Stimulated activated CD4-positive, alpha-beta T cell treated with anti-CD3 and anti-CD28 coated beads, Interleukin-12 subunit alpha, Interleukin-12 subunit beta, amount 100 ng/mL, for 4 hours (primary cell): Measurements from ENCODE around the gene ARR3.
"Not testable (repeated sequence)": the region's sequence is repeated elsewhere in the genome, so short reads cannot be mapped to it uniquely, and the experiment has no call there.

ENCODE experiments used
- DNase-seq: peaks from one replicate; pipeline ENCODE4 v3.0.0-alpha.2; 2020

The ARR3 gene

DNA sequence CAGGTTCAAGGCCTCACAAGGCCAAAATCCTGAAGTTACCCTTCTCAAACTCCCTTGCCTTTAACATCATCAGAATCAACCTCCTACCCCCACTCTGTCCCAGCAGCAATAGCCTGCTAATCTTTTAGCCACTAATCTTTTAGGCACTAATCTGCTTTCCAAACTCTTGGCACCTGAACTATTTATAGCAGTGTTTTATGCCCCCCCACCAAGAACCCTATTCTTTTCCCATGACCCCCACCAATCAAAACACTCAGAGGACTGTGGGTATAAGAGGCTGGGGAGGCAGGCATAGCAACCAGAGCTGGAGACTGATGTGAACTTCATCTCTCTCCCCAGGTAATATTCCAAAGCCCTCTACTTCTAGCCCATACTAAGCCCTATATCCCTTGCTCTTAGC lies at the start of gene ARR3:
ARR3 (plus strand) TSS at position 301 of the 400 bp plus-strand sequence. CDS start 1,052 bp downstream, outside the sequence.
- DNase-seq = no peak

GRCh38 chrX:70219938-70220764 lies 48.0 kb upstream of the ARR3 start:
- DNase-seq = no peak

DNA sequence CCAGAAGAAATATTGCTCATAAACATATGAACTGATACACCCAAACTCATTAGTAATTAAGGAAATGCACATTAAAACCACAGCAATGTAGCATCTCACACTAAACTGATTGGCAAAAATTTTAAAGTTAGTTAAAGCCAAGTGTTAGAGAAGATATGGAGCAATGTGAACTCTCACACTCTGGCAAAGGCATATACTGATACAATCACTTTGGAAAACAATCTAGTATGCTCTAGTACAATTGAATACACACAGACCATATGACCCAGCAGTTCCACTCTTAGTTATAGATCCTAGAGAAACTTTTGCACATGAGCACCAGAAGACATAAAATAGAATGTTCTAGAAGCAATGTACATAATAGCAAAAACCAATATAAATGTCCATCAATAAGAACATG lies 42.1 kb upstream of the ARR3 start:
- no peak for DNase-seq

GRCh38 chrX:70226687-70227086 lies 41.4 kb upstream of the ARR3 start:
- no peak for DNase-seq

- DNase-seq = no peak
Measured at GRCh38 chrX:70231666-70232065, 36.5 kb upstream of the ARR3 start.

- DNase-seq = no peak
Measured at GRCh38 chrX:70234355-70234754, 33.8 kb upstream of the ARR3 start, which contains the start of gene AWAT1. TSS of gene AWAT1 (plus strand) at chrX:70234655. CDS start at chrX:70234696, 41 bp downstream.

- no peak for DNase-seq
Measured at GRCh38 chrX:70240751-70241150, 27.4 kb upstream of the ARR3 start.

DNA sequence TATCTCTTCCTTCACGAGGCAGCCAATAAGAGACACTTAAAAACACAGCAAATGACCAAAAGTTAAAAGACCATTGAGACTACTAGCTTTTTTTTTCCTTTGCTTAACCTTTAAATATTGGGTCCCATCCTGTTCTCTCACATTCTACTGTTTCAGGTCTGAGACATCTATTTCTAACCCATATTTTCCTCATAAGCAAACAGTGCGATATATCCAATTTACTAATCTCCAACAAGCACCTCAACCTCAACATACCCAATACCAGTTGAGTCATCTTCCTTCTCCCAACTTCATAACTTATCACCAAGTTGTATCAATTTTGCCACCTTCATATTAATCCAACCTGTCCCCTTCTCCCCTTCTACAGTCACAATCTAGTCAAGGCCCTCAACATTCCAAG lies 26.6 kb upstream of the ARR3 start:
- no peak for DNase-seq

GRCh38 chrX:70243601-70244000 lies 24.5 kb upstream of the ARR3 start:
- DNase-seq = not testable (repeated sequence)

DNA sequence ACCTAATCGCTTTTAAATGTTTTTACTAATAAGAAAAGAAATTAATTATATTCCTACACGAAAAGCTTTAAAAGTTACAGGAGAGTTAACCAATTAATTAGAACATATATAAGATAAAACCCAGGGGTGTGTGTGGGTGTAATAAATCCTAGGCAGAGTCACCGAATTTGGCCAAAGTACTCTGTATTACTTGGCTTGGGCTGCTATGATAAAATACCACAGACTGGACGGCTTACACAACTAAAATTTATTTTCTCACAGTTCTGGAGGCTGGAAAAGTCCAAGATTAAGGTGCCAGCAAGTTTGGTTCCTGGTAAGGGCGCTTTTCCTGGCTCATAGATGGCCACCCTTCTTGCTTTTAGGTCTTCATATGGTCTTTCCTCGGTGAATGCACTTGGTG lies 23.3 kb upstream of the ARR3 start:
- no peak for DNase-seq

GRCh38 chrX:70247252-70247651 lies 20.9 kb upstream of the ARR3 start:
- no peak for DNase-seq

DNA sequence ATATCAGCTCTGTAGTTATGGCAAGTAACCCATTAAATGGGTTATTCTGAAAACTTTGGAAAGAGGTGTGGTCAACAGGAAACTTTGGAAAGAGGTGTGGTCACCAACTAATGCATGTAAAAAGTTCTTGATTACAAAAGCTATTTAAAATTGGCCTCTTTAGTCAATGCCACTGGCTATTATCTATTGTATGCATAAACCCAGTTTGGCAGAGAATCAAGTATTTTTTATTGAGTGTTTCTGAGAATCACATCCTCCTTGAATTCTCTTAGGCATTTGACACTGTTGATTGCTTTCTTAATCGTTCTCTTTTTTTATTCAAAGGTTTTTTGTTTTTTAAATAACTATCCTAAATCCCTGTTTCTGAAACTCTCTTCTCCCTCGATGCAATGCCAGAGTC lies 15.6 kb upstream of the ARR3 start:
- no peak for DNase-seq

GRCh38 chrX:70253377-70254062 lies 14.6 kb upstream of the ARR3 start:
- DNase-seq = no peak

DNA sequence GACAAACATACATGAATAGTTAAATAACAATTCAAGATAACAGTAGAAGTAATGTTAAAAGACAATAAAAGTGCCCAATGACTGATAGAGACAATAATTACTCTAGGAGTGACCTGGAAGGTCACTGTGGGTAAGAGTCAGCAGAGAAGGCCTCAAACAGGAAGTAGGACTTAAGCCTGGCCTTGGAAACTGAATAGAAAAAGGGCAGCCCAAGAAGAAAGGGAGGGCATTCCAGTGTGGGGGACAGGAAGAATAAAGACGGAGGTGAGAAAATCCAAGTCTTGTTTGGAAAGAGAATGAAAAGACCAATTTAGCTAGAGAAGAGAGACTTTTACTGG lies 14.1 kb upstream of the ARR3 start:
- no peak for DNase-seq

DNA sequence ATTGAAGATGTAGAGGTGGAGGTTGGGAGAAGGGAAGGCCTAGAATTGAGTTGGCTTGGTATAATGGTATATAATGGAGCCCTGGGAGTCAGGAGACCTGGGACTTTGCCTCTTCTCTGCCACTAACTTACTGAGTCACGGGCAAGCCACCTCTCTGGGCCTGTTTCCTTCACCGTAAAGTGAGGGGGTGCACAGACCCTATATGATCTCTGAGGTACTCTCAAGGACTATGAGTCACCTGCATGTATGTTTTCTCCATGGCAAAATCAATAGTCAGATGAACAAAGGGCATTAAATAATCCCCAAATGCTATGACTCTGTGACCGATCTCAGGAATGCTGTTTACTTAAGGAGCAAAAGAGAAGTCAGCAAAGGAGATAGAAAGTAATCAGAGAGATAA lies 13.2 kb upstream of the ARR3 start:
- DNase-seq = no peak

GRCh38 chrX:70255452-70255851 lies 12.7 kb upstream of the ARR3 start:
- no peak for DNase-seq

DNA sequence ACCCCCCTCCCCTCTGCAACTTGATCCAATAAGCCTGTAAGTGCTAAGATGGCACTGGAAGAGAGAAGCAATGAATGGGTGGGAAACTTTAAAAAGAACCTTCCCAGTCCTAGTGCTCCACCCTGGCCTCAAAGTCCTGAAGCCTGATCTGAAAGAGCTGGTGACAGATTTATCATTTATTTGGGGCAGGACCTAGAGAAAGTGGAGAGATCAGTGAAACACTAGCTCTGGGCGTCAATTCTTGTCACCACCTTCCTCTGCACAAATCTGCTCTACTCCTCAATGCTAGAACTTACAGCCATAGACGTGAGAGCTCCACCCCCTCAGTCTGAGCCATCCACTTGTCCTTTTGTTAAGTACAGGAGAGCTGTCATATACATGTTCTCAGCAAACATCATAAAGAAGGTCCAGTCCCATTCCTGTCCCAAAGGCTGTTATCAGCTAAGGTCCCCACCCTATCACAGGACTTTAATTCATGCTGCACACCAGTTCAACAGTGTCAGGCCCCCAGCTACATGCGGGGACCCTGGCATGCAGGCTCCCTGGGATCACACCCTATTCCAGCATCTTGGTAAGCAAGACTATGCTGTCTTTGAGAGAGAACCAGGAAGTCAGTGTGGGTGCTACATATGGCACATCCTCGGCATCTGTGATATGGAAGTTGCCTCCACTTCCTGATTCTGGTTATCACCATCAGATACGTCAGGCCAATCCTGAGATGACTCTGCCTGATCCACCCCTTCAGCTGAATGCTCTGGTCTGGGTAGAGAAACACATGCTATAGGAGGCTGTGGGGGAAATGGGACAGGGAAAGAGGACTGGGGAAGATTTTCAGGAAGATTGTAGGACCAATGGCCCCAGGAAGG lies 10.5 kb upstream of the ARR3 start:
- DNase-seq = no peak

- no peak for DNase-seq
Measured at GRCh38 chrX:70260104-70260503, 8.0 kb upstream of the ARR3 start, which contains the start of gene P2RY4. TSS of gene P2RY4 (minus strand) at chrX:70260204. CDS start at chrX:70259624, 580 bp downstream.

DNA sequence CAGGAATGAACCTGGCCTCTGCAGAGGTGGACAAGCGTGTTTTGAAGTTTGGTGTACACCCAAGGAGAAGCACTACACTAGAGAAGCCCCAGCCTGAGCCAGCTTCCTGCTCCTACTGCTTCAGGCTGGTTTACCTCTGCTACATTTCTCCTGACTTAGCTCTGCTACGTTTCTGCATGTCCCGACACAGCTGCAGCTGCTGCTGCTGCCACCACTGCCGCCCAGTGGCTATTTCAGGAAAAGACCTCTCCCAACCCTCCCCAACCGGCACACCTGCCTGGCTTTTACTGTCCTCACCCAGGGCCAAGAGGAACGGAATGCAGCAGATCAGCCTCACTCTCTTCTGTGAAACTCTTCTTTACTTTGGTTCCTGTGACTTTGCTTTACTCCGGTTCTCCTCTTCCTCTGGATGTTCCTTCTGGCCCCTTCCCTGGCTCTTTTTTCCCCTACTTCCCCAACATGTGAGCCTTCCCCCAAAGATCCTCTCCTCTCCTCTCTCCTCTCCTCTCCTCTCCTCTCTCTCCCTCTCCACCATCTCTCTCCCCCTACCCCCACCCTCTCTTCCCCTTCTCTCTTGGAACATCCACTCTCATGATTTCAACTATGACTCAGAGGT lies 5.1 kb upstream of the ARR3 start:
- peak; percentile 2 for DNase-seq

DNA sequence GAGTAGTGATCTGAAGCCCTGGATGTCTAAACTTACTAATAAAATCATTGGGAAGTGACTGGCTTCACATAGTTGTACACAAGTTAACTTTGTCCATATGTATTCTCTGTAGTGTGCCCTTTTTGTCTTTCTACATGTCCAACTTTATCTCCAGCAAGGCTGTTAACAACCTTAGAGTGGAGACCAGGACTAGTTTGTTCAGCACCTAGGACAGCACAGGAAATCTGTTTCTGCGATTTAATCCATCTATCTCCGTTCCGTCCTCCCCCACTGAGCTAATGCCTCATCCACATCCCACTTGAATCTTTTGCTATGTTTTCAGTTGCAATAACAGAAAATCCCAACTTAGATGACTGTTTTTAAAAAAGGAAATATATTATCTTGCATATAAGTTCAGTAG lies 3.4 kb upstream of the ARR3 start:
- no peak for DNase-seq

DNA sequence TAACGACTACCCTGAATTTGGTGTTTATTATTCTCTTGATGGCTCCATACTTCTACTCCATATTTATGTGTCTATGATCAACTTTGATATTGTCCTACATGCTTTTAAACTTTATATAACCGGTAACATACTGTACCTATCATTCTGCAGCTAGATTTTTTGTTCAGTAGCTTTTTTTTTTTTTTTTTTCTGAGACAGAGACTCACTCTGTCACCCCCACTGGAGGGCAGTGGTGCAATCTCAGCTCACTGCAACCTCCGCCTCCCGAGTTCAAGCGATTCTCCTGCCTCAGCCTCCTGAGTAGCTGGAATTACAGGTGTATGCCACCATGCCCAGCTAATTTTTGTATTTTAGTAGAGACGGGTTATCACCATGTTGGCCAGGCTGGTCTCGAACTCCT lies 5.9 kb downstream of the ARR3 start:
- DNase-seq = not testable (repeated sequence)

GRCh38 chrX:70279081-70279480 lies 10.9 kb downstream of the ARR3 start:
- DNase-seq = no peak

DNA sequence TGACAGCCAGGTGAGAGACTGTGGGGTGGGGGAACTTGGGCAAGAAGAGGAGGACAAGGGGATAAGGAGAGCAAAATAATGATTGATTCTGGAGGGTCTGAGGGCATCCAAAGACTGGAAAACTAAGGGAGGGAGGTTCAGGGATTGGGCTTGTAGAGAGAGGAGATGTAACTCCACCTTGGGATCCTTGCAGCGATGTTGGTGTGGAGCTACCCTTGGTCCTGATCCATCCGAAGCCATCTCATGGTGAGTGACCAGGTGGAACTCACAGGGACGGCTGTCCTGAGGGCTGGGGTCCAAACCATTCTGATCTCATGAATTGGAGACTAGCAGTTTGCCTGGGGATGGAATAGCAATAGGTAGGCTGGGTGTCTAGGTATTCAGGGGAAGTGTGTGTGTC lies 12.4 kb downstream of the ARR3 start:
- DNase-seq = no peak
